K562 (cell line): ENCODE measurements around the gene AP4S1.

Experiments used
- FOXP4 ChIP-seq: sonication (generic); formaldehyde crosslinking; IDR thresholded peaks from 2 replicates; pipeline ENCODE4 v1.8.0; 2022; ENCODE audit warnings: mild to moderate bottlenecking, missing genetic modification reagents, borderline replicate concordance
- MEF2D ChIP-seq: conservative IDR thresholded peaks from 2 replicates; pipeline ENCODE4 v1.6.1; 2016; ENCODE audit warnings: low read depth, missing genetic modification characterization, missing compliant biosample characterization
- OTX1 ChIP-seq: fragments of 450-650 bp; formaldehyde crosslinking; IDR thresholded peaks from 2 replicates; pipeline ENCODE4 v1.4.0; 2022; ENCODE audit warnings: mild to moderate bottlenecking
- PPARD ChIP-seq: fragments of 250-450 bp; sonication (Bioruptor Pico); IDR thresholded peaks from 2 replicates; pipeline ENCODE4 v1.8.0; 2022; ENCODE audit warnings: inconsistent platforms, mild to moderate bottlenecking, moderate library complexity
- SMARCA4 ChIP-seq: fragments of 450-650 bp; IDR thresholded peaks from 2 replicates; pipeline ENCODE4 v1.6.1; 2016
- TEAD1 ChIP-seq, 2 experiments: fragments of 450-650 bp in 1 of 2; sonication (generic) in 1 of 2; formaldehyde crosslinking; IDR thresholded peaks; 2 replicates each; pipeline versions ENCODE4 v1.4.0 to v1.8.0; 2020 to 2022; ENCODE audit warnings: mild to moderate bottlenecking in 2 of 2, missing genetic modification reagents in 1 of 2
- TEAD4 ChIP-seq, 2 experiments: sonication (generic) in 1 of 2; formaldehyde crosslinking in 1 of 2; IDR thresholded peaks; 2 replicates each; pipeline versions ENCODE4 v1.6.1 to v1.8.0; 2012 to 2022; ENCODE audit warnings: borderline replicate concordance in 1 of 2, inconsistent platforms in 1 of 2, low read length in 1 of 2, mild to moderate bottlenecking in 1 of 2, missing genetic modification reagents in 1 of 2
- ZEB2 ChIP-seq: fragments of 450-650 bp; IDR thresholded peaks from 2 replicates; pipeline ENCODE4 v1.6.1; 2016
- ZNF23 ChIP-seq: fragments of 250-450 bp; sonication (Bioruptor Pico); IDR thresholded peaks from 2 replicates; pipeline ENCODE4 v1.4.0; 2020; ENCODE audit warnings: mild to moderate bottlenecking

- no peak for TF ChIP-seq TEAD4 (IDR thresholded peaks at IDR 0.05; ENCODE audit: low read length)
- TF ChIP-seq TEAD4 (CRISPR knock-in tag; IDR thresholded peaks at IDR 0.05; ENCODE audit: borderline replicate concordance) = no peak
- no peak for TF ChIP-seq TEAD1 (CRISPR knock-in tag; IDR thresholded peaks at IDR 0.05)
- no peak for TF ChIP-seq ZNF23 (CRISPR knock-in tag)
- TF ChIP-seq OTX1 (CRISPR knock-in tag) = no peak
- no peak for TF ChIP-seq ZEB2
- no peak for TF ChIP-seq MEF2D (tag)
- no peak for TF ChIP-seq FOXP4
- no peak for TF ChIP-seq SMARCA4
- TF ChIP-seq PPARD (CRISPR knock-in tag) = no peak
Observed at GRCh38 chr14:30977752-30978151, 47.7 kb upstream of the AP4S1 start.
